HG03039 (cell line): ENCODE data around the gene DCDC2.
"Not testable (repeated sequence)": the region's sequence is repeated elsewhere in the genome, so short reads cannot be mapped to it uniquely, and the experiment has no call there.

Experiments
- ATAC-seq: cut with Tn5 transposase; IDR thresholded peaks from one replicate; pipeline ENCODE4 v1.9.1; 2021; ENCODE audit warnings: mild to moderate bottlenecking, moderate library complexity; ENCODE audit not compliant: unreplicated experiment

Gene DCDC2

GRCh38 chr6:24329022-24329421 is 28.8 kb downstream of the DCDC2 start:
- ATAC-seq, result no peak

GRCh38 chr6:24327756-24328155 is 30.1 kb downstream of the DCDC2 start:
- ATAC-seq, result no peak

- no peak for ATAC-seq
Observed at GRCh38 chr6:24325978-24326377, 31.9 kb downstream of the DCDC2 start.

GRCh38 chr6:24324617-24325016 is 33.2 kb downstream of the DCDC2 start:
- no peak for ATAC-seq

GRCh38 chr6:24323632-24324337 is 34.1 kb downstream of the DCDC2 start:
- ATAC-seq, result no peak

GRCh38 chr6:24322924-24323323 is 34.9 kb downstream of the DCDC2 start:
- ATAC-seq, result no peak

- not testable (repeated sequence) for ATAC-seq
Observed at GRCh38 chr6:24322446-24322845, 35.4 kb downstream of the DCDC2 start.

GRCh38 chr6:24321538-24322162 is 36.2 kb downstream of the DCDC2 start:
- no peak for ATAC-seq

GRCh38 chr6:24313251-24314141 is 44.4 kb downstream of the DCDC2 start:
- no peak for ATAC-seq

- not testable (repeated sequence) for ATAC-seq
Observed at GRCh38 chr6:24311775-24312174, 46.1 kb downstream of the DCDC2 start.

- ATAC-seq, result no peak
Observed at GRCh38 chr6:24307881-24308280, 50.0 kb downstream of the DCDC2 start.

- no peak for ATAC-seq
Observed at GRCh38 chr6:24306936-24307335, 50.9 kb downstream of the DCDC2 start.

- no peak for ATAC-seq
Observed at GRCh38 chr6:24306038-24306437, 51.8 kb downstream of the DCDC2 start.

GRCh38 chr6:24296944-24297343 is 60.9 kb downstream of the DCDC2 start:
- ATAC-seq, result no peak

- ATAC-seq, result not testable (repeated sequence)
Observed at GRCh38 chr6:24293852-24294251, 64.0 kb downstream of the DCDC2 start.

GRCh38 chr6:24287239-24287638 is 70.6 kb downstream of the DCDC2 start:
- ATAC-seq, result no peak

GRCh38 chr6:24284006-24284405 is 73.9 kb downstream of the DCDC2 start:
- ATAC-seq, result no peak

- ATAC-seq, result peak; percentile 86
Observed at GRCh38 chr6:24283043-24283985, 74.5 kb downstream of the DCDC2 start.

GRCh38 chr6:24274441-24275083 is 83.3 kb downstream of the DCDC2 start:
- ATAC-seq, result no peak
